DMS 273 treated with DMSO at 0.1 percent for 48 hours (cell line): ENCODE data around the gene GNG10.
"Not testable (repeated sequence)": the region's sequence is repeated elsewhere in the genome, so short reads cannot be mapped to it uniquely, and the experiment has no call there.

Experiments
- DNase-seq: peaks from one replicate; lab custom pipeline; 2025; lab: John Stamatoyannopoulos, UW

GNG10 gene

GRCh38 chr9:111661150-111661801 is at the start of gene GNG10:
TSS of gene GNG10 (plus strand) at chr9:111661605. CDS start at chr9:111661635, 30 bp downstream.
- DNase-seq: no peak

GRCh38 chr9:111613436-111614040 is 47.9 kb upstream of the GNG10 start:
- DNase-seq: peak; percentile 49

GRCh38 chr9:111615928-111616327 is 45.5 kb upstream of the GNG10 start:
- DNase-seq: no peak

GRCh38 chr9:111617349-111617748 is 44.1 kb upstream of the GNG10 start:
- DNase-seq: not testable (repeated sequence)

GRCh38 chr9:111621895-111622480 is 39.4 kb upstream of the GNG10 start:
- no peak for DNase-seq

- no peak for DNase-seq
These were observed 38.8 kb upstream of the GNG10 start for GRCh38 chr9:111622626-111623025.

- DNase-seq: no peak
These were observed 34.0 kb upstream of the GNG10 start for GRCh38 chr9:111627260-111627963.

- DNase-seq: no peak
These were observed 33.0 kb upstream of the GNG10 start for GRCh38 chr9:111628411-111628810.

GRCh38 chr9:111630182-111630963 is 31.0 kb upstream of the GNG10 start:
- no peak for DNase-seq

- DNase-seq: no peak
These were observed 30.5 kb upstream of the GNG10 start for GRCh38 chr9:111630964-111631213.

GRCh38 chr9:111631214-111631971 is 30.0 kb upstream of the GNG10 start, which contains the start of gene DNAJC25:
TSS of gene DNAJC25 (plus strand) at chr9:111631334. CDS start at chr9:111631408, 74 bp downstream.
- DNase-seq: peak; percentile 96

- no peak for DNase-seq
These were observed 29.3 kb upstream of the GNG10 start for GRCh38 chr9:111632060-111632459.

GRCh38 chr9:111632695-111633388 is 28.6 kb upstream of the GNG10 start:
- DNase-seq: no peak

- no peak for DNase-seq
These were observed 28.0 kb upstream of the GNG10 start for GRCh38 chr9:111633389-111633736.

GRCh38 chr9:111634860-111635259 is 26.5 kb upstream of the GNG10 start:
- no peak for DNase-seq

- DNase-seq: no peak
These were observed 23.9 kb upstream of the GNG10 start for GRCh38 chr9:111637421-111637950.

GRCh38 chr9:111644195-111644772 is 17.1 kb upstream of the GNG10 start:
- DNase-seq: no peak

- no peak for DNase-seq
These were observed 15.6 kb upstream of the GNG10 start for GRCh38 chr9:111645806-111646205.

- DNase-seq: no peak
These were observed 15.0 kb upstream of the GNG10 start for GRCh38 chr9:111646417-111646816.

GRCh38 chr9:111648066-111648465 is 13.3 kb upstream of the GNG10 start:
- no peak for DNase-seq
